ENCODE data around the gene LRRN2.

LRRN2 gene

DNA sequence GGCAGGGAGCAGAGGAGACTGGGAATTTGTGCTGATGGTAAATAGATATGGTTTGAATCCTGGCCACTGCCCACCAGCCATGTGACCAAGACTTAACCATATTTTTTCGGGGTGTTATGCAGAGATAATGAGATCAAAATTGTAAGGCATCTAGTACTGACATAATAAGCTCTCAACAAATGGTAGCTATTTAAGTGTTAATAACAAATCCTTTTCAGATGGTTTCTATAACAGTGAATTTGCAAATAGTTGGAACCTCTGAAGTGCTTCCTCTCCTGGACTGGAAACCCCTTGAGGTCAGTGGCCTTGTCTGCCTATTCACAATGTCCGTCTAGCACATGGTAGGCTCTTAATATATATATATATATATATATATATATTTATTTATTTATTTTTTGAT is 104.7 kb downstream of the LRRN2 start:
- TF ChIP-seq, protein P1, sequence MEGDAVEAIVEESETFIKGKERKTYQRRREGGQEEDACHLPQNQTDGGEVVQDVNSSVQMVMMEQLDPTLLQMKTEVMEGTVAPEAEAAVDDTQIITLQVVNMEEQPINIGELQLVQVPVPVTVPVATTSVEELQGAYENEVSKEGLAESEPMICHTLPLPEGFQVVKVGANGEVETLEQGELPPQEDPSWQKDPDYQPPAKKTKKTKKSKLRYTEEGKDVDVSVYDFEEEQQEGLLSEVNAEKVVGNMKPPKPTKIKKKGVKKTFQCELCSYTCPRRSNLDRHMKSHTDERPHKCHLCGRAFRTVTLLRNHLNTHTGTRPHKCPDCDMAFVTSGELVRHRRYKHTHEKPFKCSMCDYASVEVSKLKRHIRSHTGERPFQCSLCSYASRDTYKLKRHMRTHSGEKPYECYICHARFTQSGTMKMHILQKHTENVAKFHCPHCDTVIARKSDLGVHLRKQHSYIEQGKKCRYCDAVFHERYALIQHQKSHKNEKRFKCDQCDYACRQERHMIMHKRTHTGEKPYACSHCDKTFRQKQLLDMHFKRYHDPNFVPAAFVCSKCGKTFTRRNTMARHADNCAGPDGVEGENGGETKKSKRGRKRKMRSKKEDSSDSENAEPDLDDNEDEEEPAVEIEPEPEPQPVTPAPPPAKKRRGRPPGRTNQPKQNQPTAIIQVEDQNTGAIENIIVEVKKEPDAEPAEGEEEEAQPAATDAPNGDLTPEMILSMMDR (conservative IDR thresholded peaks at IDR 0.05) = no peak
- no peak overlapping the region for H3K27ac ChIP-seq

DNA sequence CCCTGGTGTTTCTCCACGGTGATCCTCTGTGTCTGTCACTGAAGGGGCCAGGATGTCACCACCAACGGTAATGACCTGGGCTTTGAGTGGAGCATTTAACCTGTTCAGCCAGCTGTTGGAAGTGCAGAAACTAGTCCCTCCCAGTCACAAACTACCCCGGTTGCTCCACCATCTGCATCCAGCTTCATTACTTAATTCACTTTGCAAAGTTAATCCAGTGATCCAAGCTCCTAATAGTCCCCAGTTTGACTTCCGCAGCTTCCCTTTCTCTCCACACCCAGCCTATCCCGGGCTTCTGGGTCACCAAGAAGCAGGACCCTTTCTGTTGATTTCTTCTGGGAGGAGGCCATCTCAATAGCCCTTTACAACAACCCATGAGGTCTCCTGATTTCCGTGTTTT is 105.9 kb downstream of the LRRN2 start:
- H3K27ac ChIP-seq = no peak overlapping the region
- TF ChIP-seq, protein P1 (conservative IDR thresholded peaks at IDR 0.05) = no peak

DNA sequence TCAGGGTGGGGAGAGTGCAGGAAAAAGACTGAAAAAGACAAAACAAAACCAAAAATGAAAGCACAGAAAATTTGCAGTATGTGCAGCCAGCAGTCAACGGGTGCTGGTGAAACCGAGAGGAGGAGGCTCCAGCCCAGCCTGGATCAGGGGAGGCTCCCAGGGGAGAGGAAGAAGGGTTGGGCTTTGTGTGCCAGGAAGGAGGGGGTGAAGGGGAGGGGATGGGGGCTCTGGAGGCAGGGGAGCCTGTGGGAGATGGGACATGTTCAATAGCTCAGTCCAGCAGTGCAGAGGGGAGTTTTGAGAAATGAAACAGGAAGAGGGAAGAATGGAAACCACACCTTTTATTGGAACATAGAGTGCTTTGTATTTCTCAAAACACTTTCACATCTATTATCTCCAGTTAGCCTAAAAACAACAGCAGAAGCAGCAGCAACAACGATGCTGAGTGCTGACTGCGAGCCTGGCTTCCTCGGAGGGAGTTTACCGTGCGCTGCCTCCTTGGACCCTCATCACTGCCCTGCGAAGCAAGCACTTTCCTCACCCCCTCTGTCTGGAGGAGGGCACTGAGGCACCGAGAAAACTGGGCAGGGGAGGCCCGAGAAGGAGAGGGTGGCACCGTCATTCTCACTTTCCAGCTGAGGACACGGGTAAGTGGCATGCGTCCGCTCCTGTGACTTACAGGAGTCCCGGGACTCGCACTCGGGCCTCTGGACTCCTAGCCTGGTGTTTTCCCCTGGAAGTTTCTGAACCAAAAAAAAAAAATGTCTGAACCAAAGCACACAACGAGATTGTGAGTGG is 106.5 kb downstream of the LRRN2 start:
- TF ChIP-seq, protein P1 (conservative IDR thresholded peaks at IDR 0.05) = no peak
- no peak overlapping the region for H3K27ac ChIP-seq

DNA sequence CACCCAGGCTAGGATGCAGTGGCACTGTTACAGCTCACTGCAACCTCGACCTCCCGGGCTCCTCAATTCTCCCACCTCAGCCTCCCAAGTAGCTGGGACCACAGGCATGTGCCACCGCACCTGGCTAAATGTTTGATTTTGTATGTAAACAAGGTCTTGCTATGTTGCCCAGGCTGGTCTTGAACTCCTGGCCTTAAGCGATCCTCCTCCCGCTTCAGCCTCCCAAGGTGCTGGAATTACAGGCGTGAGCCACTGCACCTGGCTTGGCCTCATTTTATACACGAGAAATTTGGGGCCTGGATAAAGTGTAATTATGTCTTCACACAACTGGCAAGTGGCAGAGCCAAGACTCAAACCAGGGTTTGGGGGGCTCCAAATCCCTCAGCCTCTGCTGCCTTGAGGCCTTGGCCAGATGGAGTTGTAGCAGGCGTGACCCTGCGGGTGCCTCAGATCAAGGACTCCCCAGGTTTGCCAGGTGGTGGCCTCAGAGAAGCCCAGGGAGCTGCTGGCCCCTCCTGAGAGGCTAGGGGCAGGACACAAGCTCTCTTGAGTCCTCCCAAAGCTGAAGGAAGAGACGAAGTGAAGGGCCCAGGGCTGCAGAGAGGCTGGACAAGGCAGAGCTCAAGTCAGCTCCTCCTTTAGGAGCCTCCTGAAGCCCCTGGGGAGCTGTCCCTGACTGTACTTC is 107.6 kb downstream of the LRRN2 start:
- H3K27ac ChIP-seq = no peak overlapping the region
- TF ChIP-seq, protein P1 (conservative IDR thresholded peaks at IDR 0.05) = no peak

DNA sequence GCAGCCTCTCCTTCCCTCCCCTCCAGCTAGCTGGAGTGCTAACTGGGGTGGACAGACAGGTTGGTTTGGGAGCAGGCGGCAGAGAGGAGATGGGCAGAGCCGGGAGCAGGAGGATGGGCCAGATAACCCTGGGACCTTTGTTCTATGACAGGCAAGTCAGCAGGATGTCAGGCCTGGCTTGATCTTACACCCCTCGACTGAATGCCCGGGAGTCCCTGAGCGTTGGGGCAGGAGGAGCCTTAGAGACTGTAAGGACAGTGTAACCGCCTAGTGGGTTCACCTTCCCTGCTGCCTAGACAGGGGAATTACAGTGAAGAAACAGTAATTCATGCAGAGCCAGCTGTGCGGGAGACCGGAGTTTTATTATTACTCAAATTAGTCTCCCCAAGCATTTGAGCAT is 109.1 kb downstream of the LRRN2 start:
- TF ChIP-seq, protein P1 (conservative IDR thresholded peaks at IDR 0.05) = 0 out of 2 replicates have a peak, but pooled peaks have one; percentile 7
- H3K27ac ChIP-seq = peak overlapping the region; percentile 18; the same call in 1 of the 2 replicates

DNA sequence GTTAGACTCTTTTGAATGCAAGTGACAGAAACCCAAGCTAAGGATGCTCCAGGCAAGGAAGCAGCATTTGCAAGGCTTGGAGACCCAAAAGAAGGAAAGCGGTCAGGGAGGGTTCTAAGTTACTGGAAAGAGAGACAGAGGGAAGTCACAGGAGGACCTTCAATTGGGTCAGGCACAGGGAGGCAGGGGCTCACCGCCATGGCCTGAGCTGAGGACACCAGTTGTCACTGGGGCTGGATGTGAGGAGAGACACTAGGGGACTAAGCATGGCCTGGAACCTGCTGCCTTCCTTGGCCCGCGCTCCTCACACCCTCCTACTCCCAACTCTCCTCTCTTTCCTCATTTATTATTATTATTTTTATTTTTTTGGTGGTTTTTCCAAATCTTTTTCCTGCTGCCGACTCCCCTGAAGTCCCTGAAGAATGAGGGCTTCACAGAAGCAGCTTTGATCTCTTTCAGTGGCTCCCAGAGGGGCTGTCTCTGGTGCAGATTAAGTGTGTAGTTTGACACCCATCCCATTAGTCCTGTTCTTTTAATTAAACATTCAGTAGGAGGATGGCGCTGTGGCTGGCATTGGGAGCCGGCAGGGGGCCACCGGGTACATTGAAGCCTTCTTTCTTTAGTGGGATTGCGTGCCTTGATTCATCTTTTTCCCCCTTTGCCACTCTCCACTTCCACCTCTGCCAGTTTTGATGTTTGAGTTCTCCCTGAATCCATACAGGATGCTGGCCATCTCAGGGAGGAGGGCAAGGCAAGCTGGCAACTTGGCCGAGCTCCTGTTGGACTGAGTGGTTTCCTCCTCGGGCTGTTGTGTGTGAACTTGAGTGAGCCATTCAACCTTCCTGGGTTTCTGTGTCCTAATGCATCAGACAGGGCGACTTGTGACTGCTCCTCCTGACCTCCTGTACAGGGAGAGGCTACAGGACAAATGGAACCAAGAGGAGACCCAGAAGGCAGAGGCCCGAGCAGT is 110.0 kb downstream of the LRRN2 start:
- TF ChIP-seq, protein P1 (conservative IDR thresholded peaks at IDR 0.05) = no peak
- H3K27ac ChIP-seq = peak overlapping the region; percentile 18; the same call in 1 of the 2 replicates

DNA sequence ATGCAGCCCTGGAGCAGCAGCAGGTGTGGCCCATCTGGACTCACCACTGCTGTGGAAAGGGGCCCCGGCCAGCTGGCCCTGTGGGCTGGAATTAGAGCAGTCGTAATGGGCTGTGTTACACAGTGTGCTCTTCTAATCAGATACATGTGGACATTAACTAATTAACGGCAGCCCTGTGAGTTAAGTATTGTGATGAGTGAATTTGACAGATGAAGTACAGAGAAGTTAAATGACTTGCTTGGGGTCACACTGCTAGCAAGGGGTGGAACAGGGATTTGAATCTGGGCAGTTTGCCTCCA is 110.7 kb downstream of the LRRN2 start:
- TF ChIP-seq, protein P1 (conservative IDR thresholded peaks at IDR 0.05) = no peak
- H3K27ac ChIP-seq = no peak overlapping the region

All from VCaP (cell line).